GM19452 (cell line): Measurements from ENCODE around the gene SMYD3.
"Not testable (repeated sequence)": the region's sequence is repeated elsewhere in the genome, so short reads cannot be mapped to it uniquely, and the experiment has no call there.

Source experiments
- ATAC-seq: cut with Tn5 transposase; IDR thresholded peaks from one replicate; pipeline ENCODE4 v1.9.1; 2021; ENCODE audit not compliant: unreplicated experiment

Gene SMYD3

DNA sequence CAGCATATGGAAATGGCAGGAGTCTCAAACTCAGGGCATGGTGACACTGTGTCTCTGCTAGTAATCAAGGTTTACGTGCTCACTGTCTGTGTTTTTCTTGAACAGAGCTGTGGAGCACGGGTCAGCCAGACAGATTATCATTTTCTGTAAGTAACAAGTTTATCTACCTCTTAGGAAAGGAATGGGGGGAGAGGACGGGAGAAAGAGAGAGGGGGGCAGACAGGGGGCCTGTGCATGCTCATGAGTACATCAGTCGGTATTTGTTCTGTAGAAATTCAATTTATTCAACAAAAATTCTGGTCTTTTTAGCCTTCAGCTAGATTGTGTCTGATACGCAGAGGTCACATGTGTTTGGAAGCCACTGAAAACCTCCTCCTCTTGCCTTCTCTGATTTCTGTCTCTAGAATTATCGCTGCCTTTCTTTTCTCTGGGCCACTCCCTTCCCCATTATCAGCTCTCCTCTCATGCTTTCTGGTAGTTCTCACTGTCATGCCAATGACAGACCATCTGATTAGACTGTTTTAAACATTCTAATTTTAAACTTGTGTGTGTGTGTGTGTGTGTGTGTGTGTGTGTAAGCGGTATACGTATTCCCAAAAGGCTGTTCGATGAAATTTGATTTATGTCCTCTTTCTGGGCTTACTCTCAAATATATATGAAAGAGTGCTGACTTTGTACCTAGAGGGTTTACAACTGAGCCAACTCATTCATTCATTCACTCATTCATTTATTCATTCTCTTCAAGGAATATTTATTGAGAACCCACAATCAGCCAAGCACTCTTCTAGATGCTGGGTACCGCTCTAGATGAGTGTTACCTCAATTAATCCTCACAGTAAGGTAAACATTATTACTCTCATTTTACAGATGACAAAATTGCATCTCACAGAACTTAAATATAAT is 715.4 kb downstream of the SMYD3 start:
- no peak for ATAC-seq

DNA sequence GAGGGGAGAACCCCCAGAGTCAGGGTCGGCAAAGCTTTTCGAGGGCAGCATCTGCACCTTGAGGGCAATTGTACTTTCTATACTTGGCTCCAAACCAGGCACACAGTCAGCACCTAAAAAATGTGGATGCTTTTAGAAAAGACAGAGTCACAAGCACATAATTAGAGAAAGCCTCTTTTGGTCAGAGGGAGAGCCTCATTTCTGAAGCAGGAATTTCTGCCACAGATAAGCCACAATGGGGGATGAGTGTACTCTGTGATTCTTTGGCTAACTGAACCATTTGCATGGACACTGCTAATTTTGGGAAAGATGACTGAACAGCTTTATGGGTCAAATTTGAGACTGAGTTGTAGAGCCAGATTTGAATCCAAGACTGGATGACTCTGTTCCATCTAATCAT is 716.6 kb downstream of the SMYD3 start:
- no peak for ATAC-seq

DNA sequence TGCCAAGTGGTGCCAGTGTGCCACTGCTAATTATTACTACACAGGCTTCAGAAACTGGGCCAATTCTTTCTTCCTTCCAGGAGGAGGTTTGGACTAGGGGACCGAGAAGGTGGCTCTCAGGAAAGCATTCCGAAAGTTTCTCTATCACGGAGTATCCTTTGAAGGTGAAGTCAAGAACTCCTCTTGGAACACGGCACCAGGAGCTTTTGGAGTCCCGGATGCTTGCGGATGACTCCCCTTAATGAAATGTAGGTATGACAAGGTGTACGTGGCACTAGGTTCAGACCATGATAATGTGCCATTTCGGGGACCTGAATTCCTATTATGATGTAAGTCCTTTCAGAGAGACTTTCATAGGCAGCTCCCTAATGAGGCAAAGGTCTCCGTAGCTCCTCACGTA is 718.2 kb downstream of the SMYD3 start:
- no peak for ATAC-seq

DNA sequence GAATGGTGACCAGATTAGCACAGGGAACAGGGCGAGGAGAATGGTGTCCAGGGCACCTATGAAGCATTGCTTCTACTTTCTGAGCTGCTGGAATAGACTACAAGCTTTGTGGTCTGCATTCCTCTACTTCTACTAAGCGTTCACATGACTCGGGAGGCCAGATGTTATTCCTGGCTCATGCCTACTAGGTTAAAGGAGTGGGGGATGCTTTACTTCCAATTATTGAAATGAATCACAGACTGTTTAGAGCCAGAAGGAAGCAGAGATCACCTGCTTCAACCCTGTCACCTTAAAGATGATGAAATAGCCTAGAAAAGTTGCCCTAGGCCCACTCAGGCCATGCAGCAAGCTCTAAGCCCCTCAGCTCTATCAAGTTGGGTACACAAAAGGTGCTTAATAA is 718.8 kb downstream of the SMYD3 start:
- no peak for ATAC-seq

DNA sequence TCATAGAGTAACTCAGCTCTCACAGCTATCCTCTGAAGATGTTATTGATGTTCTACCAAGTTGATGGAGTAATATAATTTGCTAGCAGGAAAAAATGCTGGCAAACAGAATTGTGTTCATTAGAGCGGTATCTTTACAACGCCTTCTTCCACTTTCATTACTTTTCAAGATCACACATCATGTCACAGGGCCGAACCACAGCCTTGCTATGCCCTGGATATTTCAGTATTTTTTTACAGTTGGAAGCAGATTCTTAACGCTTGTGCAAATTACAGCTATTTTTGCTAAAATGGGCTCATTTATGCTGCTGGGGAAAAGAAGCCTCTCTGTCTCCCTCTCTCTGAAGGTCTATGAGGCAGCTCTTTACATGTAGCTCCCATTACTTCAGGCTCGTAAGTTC is 720.1 kb downstream of the SMYD3 start:
- no peak for ATAC-seq

DNA sequence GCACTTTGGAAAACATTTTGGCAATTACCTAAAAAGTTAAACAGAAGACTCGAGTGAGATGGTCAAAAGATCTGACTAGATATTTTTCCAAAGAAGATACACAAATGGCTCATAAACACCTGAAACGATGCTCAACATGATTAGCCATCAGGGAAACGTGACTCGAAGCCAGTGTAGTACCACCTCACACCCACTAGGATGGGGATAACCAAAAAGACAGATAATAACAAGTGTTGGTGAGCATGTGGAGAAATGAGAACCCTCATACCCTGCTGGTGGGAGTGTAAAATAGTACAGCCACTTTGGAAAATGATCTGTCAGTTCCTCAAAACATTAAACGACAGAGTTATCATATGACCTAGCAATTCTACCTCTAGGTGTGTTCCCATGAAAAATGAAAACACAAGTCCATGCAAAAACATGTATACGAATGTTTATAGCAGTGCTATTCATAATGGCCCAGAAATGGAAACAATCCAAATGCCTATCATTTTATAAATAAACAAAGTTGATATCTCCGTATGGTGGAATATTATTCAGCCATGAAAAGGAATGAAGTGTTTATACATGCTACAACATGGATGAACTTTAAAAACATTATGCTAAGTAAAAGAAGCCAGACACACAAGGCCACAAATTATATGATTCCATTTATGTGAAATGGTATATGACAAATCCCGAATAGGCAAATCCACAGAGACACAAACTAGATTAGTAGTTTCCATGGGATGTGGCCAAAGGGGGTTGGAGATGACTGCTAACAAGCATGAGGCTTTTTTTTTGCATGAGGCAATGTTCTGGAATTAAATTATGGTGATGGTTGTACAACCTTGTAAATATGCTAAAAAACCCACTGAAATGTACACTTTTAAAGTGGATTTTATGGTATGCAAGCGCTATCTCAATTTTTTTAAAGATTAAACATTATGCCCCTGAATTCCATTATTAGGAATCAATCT is 727.0 kb downstream of the SMYD3 start:
- no peak for ATAC-seq

DNA sequence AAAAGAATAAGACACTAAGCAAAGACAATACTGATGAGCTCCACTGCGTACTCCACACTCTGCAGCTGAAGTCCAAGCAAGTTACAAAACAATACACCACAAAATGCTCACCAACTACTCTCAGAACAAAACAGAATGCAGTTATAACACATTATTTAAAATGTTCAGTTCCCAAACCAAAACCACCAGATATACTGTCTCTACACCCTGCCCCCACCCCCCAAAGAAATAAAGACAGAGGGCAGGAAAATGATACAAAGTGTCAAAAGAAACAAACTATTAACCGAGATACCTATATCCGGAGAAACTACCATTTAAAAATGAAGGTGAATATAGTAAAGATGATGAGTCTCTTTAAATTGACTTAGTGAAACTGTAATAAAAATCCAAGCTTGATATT is 729.3 kb downstream of the SMYD3 start:
- ATAC-seq, result no peak

DNA sequence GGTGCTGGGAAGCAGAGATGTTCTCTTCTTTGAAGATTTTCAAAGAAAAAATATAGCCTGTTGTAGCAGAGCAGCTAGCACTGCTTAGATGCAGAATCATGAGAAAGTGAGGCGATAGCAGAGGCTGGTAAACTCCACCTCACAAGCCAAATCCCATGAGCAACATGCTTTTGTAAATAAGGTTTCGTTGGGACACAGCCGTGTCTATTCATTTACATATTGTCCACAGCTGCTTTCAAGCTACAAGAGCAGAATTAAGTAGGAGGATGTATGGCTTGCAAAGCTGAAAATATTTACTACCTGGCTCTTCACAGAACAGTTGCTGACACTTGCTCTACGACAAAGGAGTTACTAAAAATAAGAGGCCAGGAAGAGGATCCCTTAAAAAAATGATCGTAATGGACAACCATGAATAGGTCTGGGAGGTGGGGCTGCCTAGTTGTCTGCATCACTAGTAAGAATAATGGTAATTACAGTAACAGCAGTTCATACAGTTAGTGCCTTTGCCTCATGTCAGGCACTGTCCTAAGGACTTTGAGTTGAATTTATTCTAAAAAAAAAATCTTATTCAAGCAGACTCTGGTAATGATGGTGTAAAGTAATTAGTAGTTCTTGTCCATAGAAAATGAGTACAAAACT is 730.3 kb downstream of the SMYD3 start:
- no peak for ATAC-seq

DNA sequence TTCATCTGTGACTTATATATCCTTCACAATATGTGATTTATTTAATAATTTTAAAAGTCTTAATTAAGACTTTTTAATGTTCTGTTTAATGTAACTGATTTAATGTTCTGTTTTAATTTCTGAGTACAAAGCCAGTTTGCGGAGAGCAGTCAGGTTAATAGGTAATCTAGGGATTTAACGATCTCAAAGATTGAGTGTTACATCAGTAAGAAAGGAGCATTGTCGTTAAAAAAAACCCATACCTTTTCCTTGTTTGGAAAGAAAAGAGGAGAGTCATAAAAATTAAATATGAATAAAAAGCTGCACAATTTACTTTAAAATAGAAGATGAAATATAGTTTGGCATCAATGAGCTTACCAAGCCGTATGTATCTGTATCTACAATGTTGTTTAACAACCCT is 730.9 kb downstream of the SMYD3 start:
- no peak for ATAC-seq

DNA sequence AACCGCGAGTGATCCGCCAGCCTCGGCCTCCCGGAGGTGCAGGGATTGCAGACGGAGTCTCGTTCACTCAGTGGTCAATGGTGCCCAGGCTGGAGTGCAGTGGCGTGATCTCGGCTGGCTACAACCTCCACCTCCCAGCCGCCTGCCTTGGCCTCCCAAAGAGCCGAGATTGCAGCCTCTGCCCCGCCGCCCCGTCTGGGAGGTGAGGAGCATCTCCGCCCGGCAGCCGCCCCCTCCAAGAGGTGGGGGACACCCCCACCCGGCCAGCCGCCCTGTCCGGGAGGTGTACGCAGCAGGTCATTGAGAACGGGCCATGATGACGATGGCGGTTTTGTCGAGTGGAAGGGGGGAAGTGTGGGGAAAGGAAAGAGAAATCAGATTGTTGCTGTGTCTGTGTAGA is 732.1 kb downstream of the SMYD3 start:
- ATAC-seq, result not testable (repeated sequence)

DNA sequence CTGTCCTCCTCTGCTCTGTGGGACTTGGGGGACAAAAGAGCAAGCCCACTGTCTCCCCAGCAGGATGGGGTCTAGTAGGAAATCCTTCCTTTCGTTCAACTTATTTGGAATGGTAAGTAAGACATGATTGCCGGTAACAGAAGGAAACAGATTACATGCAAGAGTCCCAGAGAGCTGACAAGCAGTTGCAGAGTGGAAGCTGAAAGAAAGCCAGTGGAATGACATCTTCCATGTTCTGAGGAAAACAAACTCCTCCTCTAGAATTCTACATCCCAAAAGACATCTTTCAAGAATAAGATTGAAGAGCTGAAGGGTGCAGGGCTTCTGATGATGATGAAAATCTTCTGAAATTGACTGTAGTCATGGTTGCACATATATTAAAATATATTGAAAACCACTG is 732.9 kb downstream of the SMYD3 start:
- ATAC-seq, result no peak

DNA sequence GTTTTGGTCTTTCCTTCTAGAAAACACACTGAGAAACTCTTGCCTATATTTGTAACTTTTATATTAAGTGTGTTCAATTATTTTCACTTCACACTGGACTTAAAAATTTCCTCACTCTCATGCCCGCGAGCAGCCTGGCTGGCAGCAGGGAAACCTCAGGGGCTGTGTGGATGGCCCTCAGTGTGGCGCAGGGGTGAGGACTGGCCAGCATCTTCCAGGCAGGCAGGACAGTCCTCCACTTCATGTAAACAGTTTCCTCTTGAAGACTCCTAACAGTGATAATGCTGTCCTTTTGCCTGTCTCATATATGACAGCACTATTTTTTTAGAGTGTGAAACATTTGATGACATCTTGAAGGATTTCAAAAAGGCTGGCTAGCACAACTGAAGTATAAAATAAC is 733.7 kb downstream of the SMYD3 start:
- ATAC-seq, result no peak

DNA sequence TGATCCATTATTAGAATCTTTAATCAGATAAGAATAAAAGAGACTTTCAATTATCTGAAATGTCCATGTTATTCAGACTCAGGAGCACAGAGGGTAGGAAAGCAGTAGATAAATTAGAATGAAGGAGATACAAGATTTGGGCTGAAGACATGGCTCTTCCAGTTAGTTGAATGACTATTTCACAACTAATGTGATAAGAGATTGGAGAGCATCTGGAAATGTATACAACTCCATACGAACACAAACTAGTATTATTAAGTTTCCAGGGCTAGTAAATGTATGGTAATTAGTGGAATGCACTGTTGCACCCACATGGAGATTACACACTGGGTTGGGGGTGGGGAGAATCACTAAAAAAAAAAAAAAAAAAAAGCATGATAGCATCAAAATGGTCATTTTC is 734.3 kb downstream of the SMYD3 start:
- no peak for ATAC-seq

DNA sequence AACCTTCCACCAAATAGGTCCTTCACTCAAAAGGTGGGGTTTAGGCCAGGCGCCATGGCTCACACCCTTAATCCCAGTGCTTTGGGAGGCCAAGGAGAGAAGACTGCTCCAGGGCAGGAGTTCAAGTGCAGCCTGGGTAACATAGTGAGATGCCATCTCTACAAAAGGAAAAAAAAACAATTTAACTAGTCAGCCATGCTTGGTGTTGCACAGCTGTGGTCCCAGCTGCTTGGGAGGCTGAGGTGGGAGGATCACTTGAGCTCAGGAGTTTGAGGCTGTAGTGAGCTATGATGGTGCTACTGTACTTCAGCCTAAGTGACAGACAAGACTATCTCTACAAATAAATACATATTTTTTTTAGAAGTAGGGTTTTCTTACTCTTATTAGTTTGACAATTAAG is 734.8 kb downstream of the SMYD3 start:
- no peak for ATAC-seq

DNA sequence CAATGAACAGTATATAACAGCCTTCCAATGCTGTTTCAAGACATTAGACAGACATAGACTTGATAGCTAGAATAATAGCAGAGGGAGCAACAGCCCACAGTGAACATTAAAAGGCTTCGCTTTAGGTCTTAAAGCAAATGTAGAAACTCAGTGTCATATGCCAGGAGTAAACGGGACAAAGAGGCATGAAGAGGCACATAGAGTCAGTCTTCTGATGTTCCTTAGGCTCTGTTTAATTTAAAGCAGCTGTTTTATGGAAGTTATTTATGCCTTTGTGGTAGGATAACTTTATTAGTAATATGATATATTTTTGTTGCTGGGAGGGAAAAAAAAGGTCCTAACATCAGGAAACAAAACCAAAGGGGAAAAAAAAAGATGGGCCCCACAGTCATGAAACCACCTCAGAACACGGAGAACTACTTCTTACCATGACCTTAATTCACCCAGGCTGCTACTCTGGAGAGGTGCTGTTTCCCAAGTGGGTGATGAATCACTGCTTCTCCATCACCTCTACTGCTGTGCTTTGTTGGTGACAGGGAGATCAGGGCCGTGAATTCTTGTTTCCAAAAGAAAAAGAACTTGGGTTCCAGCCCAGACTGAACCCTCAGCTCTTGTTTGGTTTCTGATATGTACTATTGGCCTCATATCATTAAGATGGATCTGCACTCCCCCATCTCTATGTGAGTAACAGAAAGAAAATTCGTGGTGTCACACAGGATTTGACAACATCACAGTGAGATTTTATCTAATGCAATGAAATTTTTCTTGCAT is 735.4 kb downstream of the SMYD3 start:
- ATAC-seq, result no peak

DNA sequence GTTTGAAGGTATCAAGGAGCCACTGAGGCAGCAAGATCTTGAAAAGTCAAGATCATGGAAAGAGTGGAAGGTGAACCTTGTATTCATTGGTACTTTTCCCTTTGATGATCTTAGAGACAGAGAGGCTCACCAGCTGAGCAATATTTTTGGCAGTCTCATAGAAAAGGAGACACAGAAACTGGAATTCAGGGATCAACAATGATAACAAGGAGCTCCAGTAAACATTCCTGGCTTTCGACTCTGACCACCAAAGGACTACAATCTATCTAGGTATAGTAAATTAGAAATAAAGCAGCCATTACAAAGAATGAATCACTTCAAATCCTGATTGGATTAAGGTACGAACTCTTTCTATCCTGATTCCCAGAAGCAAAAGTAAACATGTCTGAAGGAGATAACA is 736.9 kb downstream of the SMYD3 start:
- ATAC-seq, result no peak

DNA sequence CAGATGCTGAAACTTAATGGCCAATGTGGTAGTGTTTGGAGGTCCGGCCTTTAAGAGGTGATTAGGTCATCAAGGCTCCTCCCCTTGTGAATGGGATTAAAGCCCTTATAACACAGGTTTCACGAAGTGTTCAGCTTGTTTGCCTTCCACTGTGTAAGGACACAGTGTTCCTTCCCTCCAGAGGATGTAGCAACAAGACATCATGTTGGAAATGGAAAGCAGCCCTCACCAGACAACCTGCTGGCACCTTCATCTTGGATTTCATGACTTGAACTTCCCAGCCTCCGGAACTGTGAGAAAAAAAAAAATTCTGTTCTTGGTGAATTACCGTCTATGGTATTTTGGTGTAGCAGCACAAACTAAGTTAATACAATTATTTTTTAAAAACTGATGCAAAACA is 738.5 kb downstream of the SMYD3 start:
- ATAC-seq, result no peak

DNA sequence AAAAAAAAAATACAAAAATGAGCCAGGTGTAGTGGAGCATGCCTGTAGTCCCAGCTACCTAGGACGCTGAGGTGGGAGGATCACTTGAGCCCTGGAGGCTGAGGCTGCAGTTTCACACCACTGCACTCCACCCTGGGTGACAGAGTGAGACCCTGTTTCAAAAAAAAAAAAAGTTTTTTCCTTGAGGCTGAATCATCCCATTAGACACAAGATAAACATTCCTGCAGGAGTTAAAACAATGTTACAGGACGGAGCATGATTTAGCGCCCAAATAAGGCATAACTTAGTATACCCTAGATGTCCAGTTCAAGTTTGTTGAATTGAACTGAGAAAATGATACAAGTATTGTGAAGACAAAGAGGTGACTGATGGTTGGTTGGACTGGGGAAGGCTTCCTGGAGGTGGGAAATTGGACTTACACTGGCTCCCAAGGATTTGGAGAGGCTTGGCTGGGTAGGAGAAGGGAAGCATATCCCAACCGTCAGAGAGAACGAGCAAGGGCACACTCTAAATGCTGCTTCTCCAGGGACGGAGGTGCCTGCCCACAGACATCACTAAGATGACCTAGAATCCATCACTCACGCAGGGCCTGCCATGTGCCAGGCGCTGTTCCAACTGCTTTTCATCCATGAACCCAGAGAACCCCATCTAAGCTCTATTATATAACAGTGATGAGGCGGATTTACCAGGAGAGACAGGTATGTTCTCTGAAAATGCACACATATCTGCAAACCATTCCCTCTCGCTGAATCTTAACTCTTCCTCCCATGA is 741.7 kb downstream of the SMYD3 start:
- ATAC-seq, result no peak

DNA sequence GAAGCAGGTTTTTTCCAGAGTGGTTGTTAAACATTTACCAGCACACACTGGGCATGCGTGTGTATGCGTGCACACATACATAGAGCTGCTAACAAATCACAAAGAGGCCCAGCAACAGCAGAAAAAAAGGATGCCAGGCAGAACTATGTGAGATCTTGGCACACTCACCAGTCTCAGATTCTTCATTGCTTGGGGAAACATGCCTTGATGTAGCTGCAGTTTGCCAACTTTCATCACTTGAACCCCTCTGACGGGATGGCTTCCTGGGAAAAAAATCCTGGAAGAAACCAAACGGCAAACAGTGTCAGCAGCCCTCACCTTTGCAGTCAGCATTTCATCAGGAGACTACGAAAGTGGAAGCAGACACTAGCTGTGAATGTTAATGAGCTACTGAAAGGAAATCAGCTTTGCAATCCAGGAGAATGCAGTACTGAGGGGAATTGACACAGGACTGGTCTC is 743.2 kb downstream of the SMYD3 start:
- ATAC-seq, result no peak

DNA sequence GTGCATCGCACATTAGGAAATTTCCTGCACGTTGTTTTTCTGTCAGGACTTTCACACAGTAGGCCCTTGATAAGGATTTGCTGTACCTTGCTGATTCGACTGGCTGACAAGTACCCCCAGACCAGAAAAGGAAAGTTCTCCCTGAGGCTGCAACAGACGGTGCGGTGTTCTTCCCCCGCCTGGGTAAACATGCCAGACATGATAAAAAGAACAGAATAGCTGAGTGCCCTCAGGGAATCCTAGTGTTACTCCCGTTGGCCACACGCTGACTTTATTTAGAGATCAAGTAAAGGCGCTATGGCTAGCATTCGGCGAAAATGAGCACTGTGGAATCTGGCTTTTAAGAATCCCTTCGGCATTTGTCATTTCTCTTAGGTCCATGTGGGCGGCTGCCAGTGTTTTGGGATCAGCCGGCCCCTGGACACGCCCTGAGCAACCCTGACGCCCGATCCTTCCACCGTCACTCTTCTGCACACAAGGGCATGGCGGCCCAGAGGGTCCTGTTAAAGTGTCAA is 744.6 kb downstream of the SMYD3 start:
- no peak for ATAC-seq
